HepG2 (cell line): ENCODE results near the gene TFDP1.

Source experiments
- FOSL2 ChIP-seq: sonication (generic); formaldehyde crosslinking; IDR thresholded peaks from 2 replicates; pipeline ENCODE4 v1.4.0; 2020; ENCODE audit warnings: missing genetic modification reagents
- JUND ChIP-seq: sonication (generic); formaldehyde crosslinking; IDR thresholded peaks from 2 replicates; pipeline ENCODE4 v1.8.0; 2022; ENCODE audit warnings: mild to moderate bottlenecking, missing genetic modification reagents
- NFIC ChIP-seq: IDR thresholded peaks from 2 replicates; pipeline ENCODE4 v1.6.1; 2012; ENCODE audit warnings: mild to moderate bottlenecking, low read length, inconsistent platforms
- POLR2A ChIP-seq, 2 experiments: IDR thresholded peaks; 2 replicates each; pipeline ENCODE4 v1.6.1; 2011; ENCODE audit warnings: low read depth in 2 of 2, low read length in 2 of 2, mild to moderate bottlenecking in 1 of 2, moderate library complexity in 1 of 2; ENCODE audit not compliant: insufficient read depth in 1 of 2
- RFXANK ChIP-seq: IDR thresholded peaks from 2 replicates; pipeline ENCODE4 v1.6.1; 2016
- SMAD1 ChIP-seq: sonication (generic); formaldehyde crosslinking; IDR thresholded peaks from 2 replicates; pipeline ENCODE4 v1.4.0; 2020; ENCODE audit warnings: missing genetic modification reagents, low read depth, mild to moderate bottlenecking, borderline replicate concordance
- SRSF1 ChIP-seq: fragments of 200-400 bp; formaldehyde crosslinking; optimal IDR thresholded peaks from 2 replicates; pipeline ENCODE3; 2017; ENCODE audit warnings: mild to moderate bottlenecking, low read depth, low read length, moderate library complexity
- ZNF160 ChIP-seq: sonication (generic); formaldehyde crosslinking; IDR thresholded peaks from 2 replicates; pipeline ENCODE4 v1.8.0; 2022; ENCODE audit warnings: mild to moderate bottlenecking, inconsistent platforms, missing genetic modification reagents
- ZNF207 ChIP-seq: fragments of 450-650 bp; IDR thresholded peaks from 2 replicates; pipeline ENCODE4 v1.6.1; 2016; ENCODE audit warnings: antibody characterized with exemption, borderline replicate concordance
- TF ChIP-seq, protein P1 (sequence below): sonication (generic); formaldehyde crosslinking; IDR thresholded peaks from 2 replicates; pipeline ENCODE4 v1.8.0; 2022; ENCODE audit warnings: low read depth, missing genetic modification reagents
- TF ChIP-seq, protein P2 (sequence below): sonication (generic); formaldehyde crosslinking; IDR thresholded peaks from 2 replicates; pipeline ENCODE4 v1.4.0; 2020; ENCODE audit warnings: low read depth, mild to moderate bottlenecking, missing genetic modification reagents
- TF ChIP-seq, protein P3 (sequence below): IDR thresholded peaks from 2 replicates; pipeline ENCODE4 v1.6.1; 2012; ENCODE audit warnings: low read depth, low read length, improper control_type of control experiment

- TF ChIP-seq JUND (CRISPR knock-in tag) (no peak), SRSF1 (no peak), ZNF160 (CRISPR knock-in tag) (no peak), RFXANK (CRISPR knock-in tag) (no peak), POLR2A (IDR thresholded peaks at IDR 0.05; ENCODE audit: insufficient read depth in 1 of 2, low read depth in 2 of 2, low read length in 2 of 2) (no peak), NFIC (no peak), ZNF207 (no peak), FOSL2 (CRISPR knock-in tag) (no peak), SMAD1 (CRISPR knock-in tag) (no peak)
- TF ChIP-seq, protein P1, sequence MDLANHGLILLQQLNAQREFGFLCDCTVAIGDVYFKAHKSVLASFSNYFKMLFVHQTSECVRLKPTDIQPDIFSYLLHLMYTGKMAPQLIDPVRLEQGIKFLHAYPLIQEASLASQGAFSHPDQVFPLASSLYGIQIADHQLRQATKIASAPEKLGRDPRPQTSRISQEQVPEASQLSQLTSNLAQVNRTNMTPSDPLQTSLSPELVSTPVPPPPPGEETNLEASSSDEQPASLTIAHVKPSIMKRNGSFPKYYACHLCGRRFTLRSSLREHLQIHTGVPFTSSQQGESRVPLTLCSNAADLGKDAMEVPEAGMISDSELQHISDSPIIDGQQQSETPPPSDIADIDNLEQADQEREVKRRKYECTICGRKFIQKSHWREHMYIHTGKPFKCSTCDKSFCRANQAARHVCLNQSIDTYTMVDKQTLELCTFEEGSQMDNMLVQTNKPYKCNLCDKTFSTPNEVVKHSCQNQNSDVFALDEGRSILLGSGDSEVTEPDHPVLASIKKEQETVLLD: no peak
- TF ChIP-seq, protein P2, sequence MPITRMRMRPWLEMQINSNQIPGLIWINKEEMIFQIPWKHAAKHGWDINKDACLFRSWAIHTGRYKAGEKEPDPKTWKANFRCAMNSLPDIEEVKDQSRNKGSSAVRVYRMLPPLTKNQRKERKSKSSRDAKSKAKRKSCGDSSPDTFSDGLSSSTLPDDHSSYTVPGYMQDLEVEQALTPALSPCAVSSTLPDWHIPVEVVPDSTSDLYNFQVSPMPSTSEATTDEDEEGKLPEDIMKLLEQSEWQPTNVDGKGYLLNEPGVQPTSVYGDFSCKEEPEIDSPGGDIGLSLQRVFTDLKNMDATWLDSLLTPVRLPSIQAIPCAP (CRISPR knock-in tag): no peak
- TF ChIP-seq, protein P3, sequence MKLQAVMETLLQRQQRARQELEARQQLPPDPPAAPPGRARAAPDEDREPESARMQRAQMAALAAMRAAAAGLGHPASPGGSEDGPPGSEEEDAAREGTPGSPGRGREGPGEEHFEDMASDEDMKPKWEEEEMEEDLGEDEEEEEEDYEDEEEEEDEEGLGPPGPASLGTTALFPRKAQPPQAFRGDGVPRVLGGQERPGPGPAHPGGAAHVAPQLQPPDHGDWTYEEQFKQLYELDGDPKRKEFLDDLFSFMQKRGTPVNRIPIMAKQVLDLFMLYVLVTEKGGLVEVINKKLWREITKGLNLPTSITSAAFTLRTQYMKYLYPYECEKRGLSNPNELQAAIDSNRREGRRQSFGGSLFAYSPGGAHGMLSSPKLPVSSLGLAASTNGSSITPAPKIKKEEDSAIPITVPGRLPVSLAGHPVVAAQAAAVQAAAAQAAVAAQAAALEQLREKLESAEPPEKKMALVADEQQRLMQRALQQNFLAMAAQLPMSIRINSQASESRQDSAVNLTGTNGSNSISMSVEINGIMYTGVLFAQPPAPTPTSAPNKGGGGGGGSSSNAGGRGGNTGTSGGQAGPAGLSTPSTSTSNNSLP: no peak
These were observed 70.9 kb downstream of the TFDP1 start for GRCh38 chr13:113655346-113656002.
